Measurements from ENCODE around the gene ENHO.

GRCh38 chr9:34508463-34508862 is 14.3 kb downstream of the ENHO start:
- TF ChIP-seq CTCF (IDR thresholded peaks at IDR 0.05; ENCODE audit: poor library complexity), result no peak
- TF ChIP-seq EZH2phosphoT487 (IDR thresholded peaks at IDR 0.05; ENCODE audit: low read depth, severe bottlenecking, unreplicated experiment), result no peak
